ENCODE data around the gene PDLIM5.
A peak's percentile ranks its signal among the peaks of the same experiment; 100 is the strongest.

PDLIM5 gene

DNA sequence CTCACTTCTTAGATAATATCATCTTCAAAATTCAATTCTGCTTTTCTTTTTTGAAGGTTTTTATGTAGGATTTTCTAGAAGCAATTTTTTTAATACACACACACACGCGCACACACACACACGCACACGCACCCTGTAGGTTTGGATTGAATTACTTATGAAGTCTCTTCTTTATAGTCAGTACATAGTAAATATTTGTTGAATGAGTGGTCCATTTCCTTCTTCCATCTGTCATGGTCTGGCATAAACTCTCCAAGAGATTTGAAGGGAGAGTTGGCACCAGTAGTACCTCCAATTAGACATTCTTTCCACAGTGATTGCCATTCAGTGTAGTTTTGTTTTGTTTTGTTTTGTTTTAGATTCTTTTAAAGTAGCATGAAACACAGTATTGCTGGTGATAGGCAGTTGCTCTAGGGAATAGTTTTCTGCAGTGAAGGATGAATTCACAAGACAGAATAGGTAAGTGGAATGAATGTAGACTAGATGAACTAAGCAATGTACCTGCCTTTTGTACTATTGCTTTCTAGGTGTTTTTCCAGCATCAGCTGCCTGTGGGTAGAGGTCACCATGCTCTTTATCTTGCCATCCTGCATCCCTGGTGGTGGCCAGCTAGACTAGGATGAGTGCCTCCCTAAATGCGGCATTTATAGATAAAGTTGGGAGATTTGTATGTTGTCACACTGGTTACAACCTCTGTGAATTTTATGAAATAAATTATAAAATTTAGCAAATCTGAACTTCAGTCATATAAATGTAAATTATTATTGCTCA is 20.5 kb downstream of the PDLIM5 start:
- no peak overlapping the region for H4K8ac ChIP-seq (ENCODE audit: low read length)
- H2AFZ ChIP-seq (ENCODE audit: low read depth, low read length): no peak overlapping the region
- DNase-seq: peak; percentile 67
- no peak overlapping the region for H2BK12ac ChIP-seq (ENCODE audit: low read length in 2 of 2)
- no peak overlapping the region for H2AK5ac ChIP-seq (ENCODE audit: low read length, severe bottlenecking)
- H3K4me2 ChIP-seq (ENCODE audit: low read length, poor library complexity, severe bottlenecking): no peak overlapping the region
- H3K27me3 ChIP-seq (ENCODE audit: control insufficient read depth in 1 of 2, insufficient read depth in 1 of 2, low read length in 2 of 2): no peaks in the 10 kb centered on the region
- no peak overlapping the region for H4K91ac ChIP-seq (ENCODE audit: low read length)
- H3K18ac ChIP-seq (ENCODE audit: low read depth in 1 of 2, low read length in 2 of 2): no peak overlapping the region
- no peaks in the 10 kb centered on the region for H3K4me1 ChIP-seq (ENCODE audit: control insufficient read depth, insufficient read depth, low read depth, low read length)
- no peak overlapping the region for H3K9ac ChIP-seq (ENCODE audit: low read length)
- peaks cover 15% of the 10 kb centered on the region for H3K79me1 ChIP-seq (replicated peaks; ENCODE audit: low read length, poor library complexity, severe bottlenecking)
- no peak overlapping the region for H3K23ac ChIP-seq (ENCODE audit: low read length in 2 of 2)
- H2BK5ac ChIP-seq (ENCODE audit: low read depth, low read length, poor library complexity, severe bottlenecking): no peak overlapping the region
- no peak overlapping the region for H2BK120ac ChIP-seq (ENCODE audit: low read depth, low read length)
- no peak overlapping the region for H3K4me3 ChIP-seq (ENCODE audit: insufficient read depth in 1 of 2, low read depth in 1 of 2, low read length in 2 of 2)
- no peak overlapping the region for H2BK15ac ChIP-seq (ENCODE audit: low read depth, poor library complexity, severe bottlenecking)
- no peaks in the 10 kb centered on the region for H3K36me3 ChIP-seq (ENCODE audit: control insufficient read depth in 1 of 2, insufficient read depth in 2 of 2, low read depth in 1 of 2, low read length in 2 of 2)
- no CpG with 5 or more reads among the region's 5 CpGs for WGBS
- no peak overlapping the region for H3K4ac ChIP-seq (ENCODE audit: low read depth in 1 of 2, low read length in 2 of 2)
- H3K9me3 ChIP-seq (ENCODE audit: control insufficient read depth, low read length): no peaks in the 10 kb centered on the region
- H3K14ac ChIP-seq (ENCODE audit: low read length in 2 of 2): no peak overlapping the region
- no peak overlapping the region for H3K27ac ChIP-seq (ENCODE audit: low read length, poor library complexity, severe bottlenecking)

DNA sequence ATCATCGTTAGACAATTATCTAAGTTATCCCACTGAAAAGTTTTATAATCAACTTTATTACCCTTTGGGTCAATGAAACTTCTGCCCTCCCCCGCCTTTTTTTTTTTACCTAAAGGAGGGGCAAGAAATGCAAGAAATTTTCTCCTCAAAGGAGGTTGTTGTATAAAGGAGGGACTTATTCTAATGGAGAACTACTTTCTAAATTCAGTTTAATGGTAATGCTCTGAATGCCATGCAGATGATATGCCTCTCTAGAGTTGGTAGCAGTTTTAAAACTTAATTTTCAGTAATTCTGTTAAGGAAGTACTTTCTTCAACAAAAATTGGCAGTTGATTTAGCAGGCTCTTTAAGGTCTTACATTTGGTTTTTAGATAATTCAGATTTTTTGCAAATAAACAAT is 23.3 kb downstream of the PDLIM5 start:
- no peak for DNase-seq
- H4K91ac ChIP-seq (ENCODE audit: low read length): no peak overlapping the region
- H2BK15ac ChIP-seq (ENCODE audit: low read depth, poor library complexity, severe bottlenecking): no peak overlapping the region
- no peak overlapping the region for H2AK5ac ChIP-seq (ENCODE audit: low read length, severe bottlenecking)
- 80% methylated on average over 1 of the region's 2 CpGs for WGBS
- H3K23ac ChIP-seq (ENCODE audit: low read length in 2 of 2): no peak overlapping the region
- H2AFZ ChIP-seq (ENCODE audit: low read depth, low read length): no peak overlapping the region
- H3K9me3 ChIP-seq (ENCODE audit: control insufficient read depth, low read length): no peaks in the 10 kb centered on the region
- H4K8ac ChIP-seq (ENCODE audit: low read length): no peak overlapping the region
- peaks cover 12% of the 10 kb centered on the region for H3K79me1 ChIP-seq (replicated peaks; ENCODE audit: low read length, poor library complexity, severe bottlenecking)
- H3K4ac ChIP-seq (ENCODE audit: low read depth in 1 of 2, low read length in 2 of 2): no peak overlapping the region
- H3K4me1 ChIP-seq (ENCODE audit: control insufficient read depth, insufficient read depth, low read depth, low read length): no peaks in the 10 kb centered on the region
- H3K14ac ChIP-seq (ENCODE audit: low read length in 2 of 2): no peak overlapping the region
- no peaks in the 10 kb centered on the region for H3K36me3 ChIP-seq (ENCODE audit: control insufficient read depth in 1 of 2, insufficient read depth in 2 of 2, low read depth in 1 of 2, low read length in 2 of 2)
- H2BK120ac ChIP-seq (ENCODE audit: low read depth, low read length): no peak overlapping the region
- no peak overlapping the region for H3K27ac ChIP-seq (ENCODE audit: low read length, poor library complexity, severe bottlenecking)
- no peak overlapping the region for H3K9ac ChIP-seq (ENCODE audit: low read length)
- no peak overlapping the region for H2BK5ac ChIP-seq (ENCODE audit: low read depth, low read length, poor library complexity, severe bottlenecking)
- H3K4me3 ChIP-seq (ENCODE audit: insufficient read depth in 1 of 2, low read depth in 1 of 2, low read length in 2 of 2): no peak overlapping the region
- no peaks in the 10 kb centered on the region for H3K27me3 ChIP-seq (ENCODE audit: control insufficient read depth in 1 of 2, insufficient read depth in 1 of 2, low read length in 2 of 2)
- no peak overlapping the region for H2BK12ac ChIP-seq (ENCODE audit: low read length in 2 of 2)
- H3K4me2 ChIP-seq (ENCODE audit: low read length, poor library complexity, severe bottlenecking): no peak overlapping the region
- H3K18ac ChIP-seq (ENCODE audit: low read depth in 1 of 2, low read length in 2 of 2): no peak overlapping the region

DNA sequence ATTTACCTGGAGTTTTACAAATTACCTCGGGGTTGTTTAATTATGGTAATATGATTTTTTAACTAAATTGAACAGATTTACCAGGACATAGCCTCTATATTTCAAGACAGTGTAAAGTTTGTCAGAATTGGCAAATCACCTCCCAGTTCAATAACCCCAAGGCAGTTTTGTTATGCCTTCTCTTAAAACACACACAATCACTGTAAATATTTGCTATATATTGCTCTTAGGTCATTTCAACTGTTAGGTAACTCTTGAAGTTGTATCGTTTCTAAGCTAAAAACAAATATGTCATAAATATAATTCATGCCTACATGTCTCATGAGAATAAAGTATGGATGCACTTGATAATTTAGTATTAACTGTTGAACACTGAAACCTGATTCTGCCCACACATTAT is 24.1 kb downstream of the PDLIM5 start:
- Histone ChIP-seq H3K23ac (ENCODE audit: low read length in 2 of 2) (no peak overlapping the region), H2BK15ac (ENCODE audit: low read depth, poor library complexity, severe bottlenecking) (no peak overlapping the region), H2BK120ac (ENCODE audit: low read depth, low read length) (no peak overlapping the region), H2AK5ac (ENCODE audit: low read length, severe bottlenecking) (no peak overlapping the region), H3K4me1 (ENCODE audit: control insufficient read depth, insufficient read depth, low read depth, low read length) (peaks cover 2% of the 10 kb centered on the region), H3K4me2 (ENCODE audit: low read length, poor library complexity, severe bottlenecking) (no peak overlapping the region), H3K4me3 (ENCODE audit: insufficient read depth in 1 of 2, low read depth in 1 of 2, low read length in 2 of 2) (no peak overlapping the region), H3K14ac (ENCODE audit: low read length in 2 of 2) (no peak overlapping the region), H3K36me3 (ENCODE audit: control insufficient read depth in 1 of 2, insufficient read depth in 2 of 2, low read depth in 1 of 2, low read length in 2 of 2) (no peaks in the 10 kb centered on the region), H4K91ac (ENCODE audit: low read length) (no peak overlapping the region), H3K9me3 (ENCODE audit: control insufficient read depth, low read length) (no peaks in the 10 kb centered on the region), H3K27me3 (ENCODE audit: control insufficient read depth in 1 of 2, insufficient read depth in 1 of 2, low read length in 2 of 2) (no peaks in the 10 kb centered on the region), H2BK12ac (ENCODE audit: low read length in 2 of 2) (no peak overlapping the region), H3K27ac (ENCODE audit: low read length, poor library complexity, severe bottlenecking) (no peak overlapping the region), H3K9ac (ENCODE audit: low read length) (no peak overlapping the region), H3K79me1 (replicated peaks; ENCODE audit: low read length, poor library complexity, severe bottlenecking) (peaks cover 15% of the 10 kb centered on the region), H2AFZ (ENCODE audit: low read depth, low read length) (no peak overlapping the region), H4K8ac (ENCODE audit: low read length) (no peak overlapping the region), H2BK5ac (ENCODE audit: low read depth, low read length, poor library complexity, severe bottlenecking) (no peak overlapping the region), H3K18ac (ENCODE audit: low read depth in 1 of 2, low read length in 2 of 2) (no peak overlapping the region), H3K4ac (ENCODE audit: low read depth in 1 of 2, low read length in 2 of 2) (no peak overlapping the region)
- DNase-seq: no peak
- no CpG with 5 or more reads among the region's 2 CpGs for WGBS

DNA sequence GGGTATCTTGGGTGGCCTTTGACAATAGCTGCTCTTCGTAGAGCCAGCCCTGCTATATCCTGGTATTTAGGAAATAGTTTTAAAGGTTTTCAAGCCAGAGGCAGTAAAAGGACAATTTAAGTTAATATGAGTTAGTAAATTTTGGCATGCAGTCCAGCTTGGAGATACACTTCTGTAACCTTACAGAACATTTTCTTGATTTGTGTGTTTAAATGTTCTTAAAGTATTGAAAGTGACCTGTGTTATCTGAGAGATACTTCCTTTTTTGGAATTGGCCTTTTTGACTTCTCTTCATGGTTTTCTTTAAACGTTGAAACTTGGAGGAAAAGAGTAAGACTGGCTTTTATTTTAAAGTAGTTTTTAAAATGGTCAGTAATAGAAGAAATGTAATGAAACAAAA is 25.5 kb downstream of the PDLIM5 start:
- Histone ChIP-seq H2AK5ac (ENCODE audit: low read length, severe bottlenecking) (no peak overlapping the region), H3K4me1 (ENCODE audit: control insufficient read depth, insufficient read depth, low read depth, low read length) (peaks cover 2% of the 10 kb centered on the region), H3K9ac (ENCODE audit: low read length) (no peak overlapping the region), H3K9me3 (ENCODE audit: control insufficient read depth, low read length) (no peaks in the 10 kb centered on the region), H2BK120ac (ENCODE audit: low read depth, low read length) (no peak overlapping the region), H2BK12ac (ENCODE audit: low read length in 2 of 2) (no peak overlapping the region), H3K36me3 (ENCODE audit: control insufficient read depth in 1 of 2, insufficient read depth in 2 of 2, low read depth in 1 of 2, low read length in 2 of 2) (no peaks in the 10 kb centered on the region), H3K4ac (ENCODE audit: low read depth in 1 of 2, low read length in 2 of 2) (no peak overlapping the region), H3K27me3 (ENCODE audit: control insufficient read depth in 1 of 2, insufficient read depth in 1 of 2, low read length in 2 of 2) (no peaks in the 10 kb centered on the region), H3K4me3 (ENCODE audit: insufficient read depth in 1 of 2, low read depth in 1 of 2, low read length in 2 of 2) (no peak overlapping the region), H4K91ac (ENCODE audit: low read length) (no peak overlapping the region), H4K8ac (ENCODE audit: low read length) (no peak overlapping the region), H2BK5ac (ENCODE audit: low read depth, low read length, poor library complexity, severe bottlenecking) (no peak overlapping the region), H2AFZ (ENCODE audit: low read depth, low read length) (no peak overlapping the region), H3K79me1 (replicated peaks; ENCODE audit: low read length, poor library complexity, severe bottlenecking) (peaks cover 13% of the 10 kb centered on the region), H3K27ac (ENCODE audit: low read length, poor library complexity, severe bottlenecking) (no peak overlapping the region), H3K23ac (ENCODE audit: low read length in 2 of 2) (no peak overlapping the region), H3K14ac (ENCODE audit: low read length in 2 of 2) (no peak overlapping the region), H2BK15ac (ENCODE audit: low read depth, poor library complexity, severe bottlenecking) (no peak overlapping the region), H3K4me2 (ENCODE audit: low read length, poor library complexity, severe bottlenecking) (no peak overlapping the region), H3K18ac (ENCODE audit: low read depth in 1 of 2, low read length in 2 of 2) (no peak overlapping the region)
- WGBS: 60% methylated on average over 2 of the region's 2 CpGs
- no peak for DNase-seq

Measured in mesenchymal stem cell (in vitro differentiated cells and primary cell).